Sigmoid colon (tissue), 4 donors: Measurements from ENCODE around the gene TBC1D22A.

ENCODE experiments used
- CTCF ChIP-seq, 4 experiments: fragments of 450-650 bp in 3 of 4; fragments of 200-600 bp in 1 of 4; IDR thresholded peaks; one replicate each; pipeline ENCODE4 v1.5.1; 2016 to 2019; ENCODE audit warnings: antibody characterized with exemption in 4 of 4, mild to moderate bottlenecking in 3 of 4, moderate library complexity in 2 of 4
- EP300 ChIP-seq, 4 donors: sonication (generic); formaldehyde crosslinking; IDR thresholded peaks; one replicate each; pipeline ENCODE4 v1.6.1; 2017; ENCODE audit warnings: antibody characterized with exemption in 4 of 4
- POLR2A ChIP-seq, 2 donors: fragments of 450-650 bp; IDR thresholded peaks; one replicate each; pipeline ENCODE4 v1.6.1; 2016; ENCODE audit warnings: antibody characterized with exemption in 2 of 2, mild to moderate bottlenecking in 2 of 2, moderate library complexity in 2 of 2

GRCh38 chr22:46914916-46915894, 152.8 kb downstream of the TBC1D22A start:
- TF ChIP-seq CTCF (IDR thresholded peaks at IDR 0.05), result no peak
- TF ChIP-seq EP300 (IDR thresholded peaks at IDR 0.05), result no peak
- TF ChIP-seq POLR2A (IDR thresholded peaks at IDR 0.05), result no peak
